GM12878 (cell line): ENCODE data around the gene FREM2. TPM values are rescaled to one million over a fixed set of nuclear protein-coding genes. Genes with fewer than 3 reads are reported as not detected.
A peak's percentile ranks its signal among the peaks of the same experiment; 100 is the strongest.

Experiments
- ATAC-seq: fragments of 200-7000 bp; cut with Tn5 transposase; 3 replicates; pipeline ENCODE4 v1.9.1; 2020; ENCODE audit warnings: mild to moderate bottlenecking, moderate library complexity
- BruUV-seq: library from RNA; stranded (reverse); fragments of 400-500 nt; replicated peaks from 2 replicates; lab custom pipeline; 2021; lab: Mats Ljungman, UMichigan
- CTCF ChIA-PET: fragments of 300-600 bp; sonication (Branson Sonifier 250); formaldehyde crosslinking; extraction: SDS; loops from one replicate; lab custom pipeline; 2021; ENCODE audit warnings: inconsistent platforms; lab: Yijun Ruan, JAX
- POLR2A ChIA-PET: fragments of 350-600 bp; formaldehyde crosslinking; extraction: SDS; loops from one replicate; lab custom pipeline; 2021; ENCODE audit warnings: inconsistent platforms; lab: Charles Lee
- RAD21 ChIA-PET: fragments of 300-600 bp; sonication (Branson Sonifier 250); formaldehyde crosslinking; loops from one replicate; lab custom pipeline; 2023; ENCODE audit warnings: antibody characterized with exemption; ENCODE audit not compliant: unreplicated experiment; lab: Charles Lee
- SMC1A ChIA-PET: fragments of 300-600 bp; sonication (Branson Sonifier 250); formaldehyde crosslinking; loops from one replicate; lab custom pipeline; 2023; ENCODE audit not compliant: unreplicated experiment, uncharacterized antibody; lab: Charles Lee
- DNase-seq: peaks from one replicate; pipeline ENCODE4 v3.0.0-alpha.2; 2011; ENCODE audit warnings: low read depth, low spot score
- FAIRE-seq: peaks from 3 replicates; lab custom pipeline; 2011; peaks lifted over from hg19 to GRCh38; lab: Jason Lieb, UNC
- H2AFZ ChIP-seq: 2 replicates; pipeline ENCODE4 v1.6.0; 2011; ENCODE audit warnings: low read depth, low read length, control low read depth; ENCODE audit not compliant: control insufficient read depth
- H3K27ac ChIP-seq: 2 replicates; pipeline ENCODE4 v1.5.1; 2011; ENCODE audit warnings: control low read depth; ENCODE audit not compliant: control insufficient read depth, insufficient read depth
- H3K27me3 ChIP-seq, 2 experiments: replicated peaks in 1 of 2; 2 replicates each; pipeline versions ENCODE4 v1.6.0 to v1.6.1; 2011; ENCODE audit warnings: low read length in 1 of 2; ENCODE audit not compliant: control insufficient read depth in 2 of 2, insufficient read depth in 2 of 2
- H3K36me3 ChIP-seq, 2 experiments: 2 replicates each; pipeline ENCODE4 v1.5.1; 2011; ENCODE audit warnings: low read length in 1 of 2; ENCODE audit not compliant: control insufficient read depth in 2 of 2, insufficient read depth in 2 of 2
- H3K4me1 ChIP-seq: 2 replicates; pipeline ENCODE4 v1.6.1; 2011; ENCODE audit warnings: mild to moderate bottlenecking, low read length, moderate library complexity, mixed read lengths; ENCODE audit not compliant: control insufficient read depth, insufficient read depth
- H3K4me2 ChIP-seq: 2 replicates; pipeline ENCODE4 v1.6.0; 2011; ENCODE audit warnings: control low read depth; ENCODE audit not compliant: control insufficient read depth, insufficient read depth
- H3K4me3 ChIP-seq: fragments of 200-600 bp; sonication (generic); 2 replicates; pipeline ENCODE4 v1.5.1; 2016
- H3K79me2 ChIP-seq: 2 replicates; pipeline ENCODE4 v1.6.0; 2011; ENCODE audit warnings: low read length; ENCODE audit not compliant: control insufficient read depth, insufficient read depth
- H3K9ac ChIP-seq: 2 replicates; pipeline ENCODE4 v1.8.0; 2011; ENCODE audit warnings: low read length, control low read depth, mixed read lengths; ENCODE audit not compliant: control insufficient read depth, insufficient read depth
- H3K9me3 ChIP-seq: replicated peaks from 3 replicates; pipeline ENCODE4 v1.5.1; 2011; ENCODE audit warnings: mild to moderate bottlenecking, low read length; ENCODE audit not compliant: control insufficient read depth, insufficient read depth
- H4K20me1 ChIP-seq: 2 replicates; pipeline ENCODE4 v1.6.0; 2011; ENCODE audit not compliant: control insufficient read depth, insufficient read depth
- BRCA1 ChIP-seq: IDR thresholded peaks from 2 replicates; pipeline ENCODE4 v1.6.1; 2011; ENCODE audit warnings: low read depth, low read length, improper control_type of control experiment
- CHD1 ChIP-seq: IDR thresholded peaks from 2 replicates; pipeline ENCODE4 v1.6.1; 2012; ENCODE audit warnings: low read depth, low read length, improper control_type of control experiment
- CREB1 ChIP-seq: IDR thresholded peaks from 2 replicates; pipeline ENCODE4 v1.6.1; 2012; ENCODE audit warnings: low read depth, mild to moderate bottlenecking, inconsistent platforms
- CREM ChIP-seq: IDR thresholded peaks from 2 replicates; pipeline ENCODE4 v1.6.1; 2014; ENCODE audit warnings: antibody characterized with exemption, low read depth
- EGR1 ChIP-seq, 2 experiments: IDR thresholded peaks; 1 replicate in 1 of 2; 2 replicates in 1 of 2; pipeline ENCODE4 v1.6.1; 2011 to 2012; ENCODE audit warnings: low read depth in 2 of 2, low read length in 2 of 2, borderline replicate concordance in 1 of 2, mild to moderate bottlenecking in 1 of 2, moderate library complexity in 1 of 2
- JUNB ChIP-seq: IDR thresholded peaks from 2 replicates; pipeline ENCODE4 v1.6.1; 2016; ENCODE audit warnings: antibody characterized with exemption, mild to moderate bottlenecking
- JUND ChIP-seq: IDR thresholded peaks from 2 replicates; pipeline ENCODE4 v1.6.1; 2012; ENCODE audit warnings: low read depth, mild to moderate bottlenecking, low read length, improper control_type of control experiment, moderate library complexity
- MEF2A ChIP-seq: IDR thresholded peaks from 2 replicates; pipeline ENCODE4 v1.6.1; 2011; ENCODE audit warnings: low read depth, mild to moderate bottlenecking, low read length, moderate library complexity; ENCODE audit not compliant: insufficient read depth
- MTA2 ChIP-seq: fragments of 450-650 bp; IDR thresholded peaks from 2 replicates; pipeline ENCODE4 v1.6.1; 2016; ENCODE audit warnings: low read depth, mild to moderate bottlenecking, moderate library complexity
- NFIC ChIP-seq: IDR thresholded peaks from 2 replicates; pipeline ENCODE4 v1.6.1; 2012; ENCODE audit warnings: low read depth, mild to moderate bottlenecking, inconsistent platforms, low read length, moderate library complexity
- RELA ChIP-seq: fragments of 450-650 bp; IDR thresholded peaks from 2 replicates; pipeline ENCODE4 v1.8.0; 2014; ENCODE audit warnings: borderline replicate concordance; ENCODE audit not compliant: partially characterized antibody
- RUNX3 ChIP-seq: IDR thresholded peaks from 2 replicates; pipeline ENCODE4 v1.6.1; 2012; ENCODE audit warnings: low read length, inconsistent platforms
- SIN3A ChIP-seq: IDR thresholded peaks from 2 replicates; pipeline ENCODE4 v1.6.1; 2012; ENCODE audit warnings: low read depth, low read length, improper control_type of control experiment
- SIX5 ChIP-seq: IDR thresholded peaks from 2 replicates; pipeline ENCODE4 v1.6.1; 2011; ENCODE audit warnings: mild to moderate bottlenecking, low read depth, low read length, moderate library complexity; ENCODE audit not compliant: severe bottlenecking
- SRF ChIP-seq, 2 experiments: IDR thresholded peaks; 2 replicates each; pipeline ENCODE4 v1.6.1; 2011; ENCODE audit warnings: low read depth in 2 of 2, low read length in 2 of 2, mild to moderate bottlenecking in 1 of 2, moderate library complexity in 1 of 2
- WGBS: methylation state at CpG from one replicate; pipeline ENCODE4 v1.1.6; 2016; ENCODE audit warnings: low lambda C conversion rate; ENCODE audit not compliant: insufficient replicate concordance, insufficient coverage; ENCODE audit errors: missing lambda C conversion rate; 5-methylcytosine and 5-hydroxymethylcytosine counted together
- in situ Hi-C: fragments of 300-500 bp; cut with MboI; formaldehyde crosslinking; loops from 9 replicates; pipeline ENCODE4 v1.14.3; 2018; ENCODE audit warnings: mixed read lengths
- intact Hi-C: fragments of 100-400 bp; cut with micrococcal nuclease; formaldehyde crosslinking; loops from one replicate; pipeline ENCODE4 v1.14.2; 2022; ENCODE audit not compliant: unreplicated experiment
- polyA plus RNA-seq, 11 experiments: library from polyadenylated mRNA; depleted of rRNA in 4 of 11; unstranded in 6 of 11; stranded (reverse) in 5 of 11; fragments of >200 nt; fragmentation: Nextera tagmentation in 4 of 11; fragmentation: Illumina TruSeq in 1 of 11; extraction: Ambion mirVana in 4 of 11; extraction: Trizol in 1 of 11; gene quantifications; 1 replicate in 1 of 11; 2 replicates in 10 of 11; pipeline versions ENCODE4 v1.2.1 to v1.2.3, GENCODE V29; 2011 to 2016; ENCODE audit warnings: inconsistent platforms in 2 of 11, missing spikeins in 2 of 11, low read depth in 1 of 11
- total RNA-seq, 4 experiments: library from RNA; depleted of rRNA in 3 of 4; stranded (reverse); fragments of >200 nt in 3 of 4; fragmentation: Illumina TruSeq in 1 of 4; extraction: Trizol in 1 of 4; gene quantifications; 2 replicates each; pipeline versions ENCODE4 v1.2.1 to v1.2.3, GENCODE V29; 2013 to 2021
- TF ChIP-seq, protein P1 (sequence below): fragments of 450-650 bp; IDR thresholded peaks from 2 replicates; pipeline ENCODE4 v1.6.1; 2017; ENCODE audit warnings: antibody characterized with exemption, mild to moderate bottlenecking, moderate library complexity
- TF ChIP-seq, protein P2 (sequence below): fragments of 450-650 bp; IDR thresholded peaks from 2 replicates; pipeline ENCODE4 v1.6.1; 2017; ENCODE audit warnings: borderline replicate concordance
- TF ChIP-seq, protein P3 (sequence below): IDR thresholded peaks from 2 replicates; pipeline ENCODE4 v1.6.1; 2012; ENCODE audit warnings: low read length, inconsistent platforms

Gene FREM2
- total and polyA plus RNA-seq, 10 of the 15 experiments (the other 5 are each of a cell fraction or from before 2014, with no cell fraction given) = 0.02 to 0.12 (median 0.05) TPM; not detected in 2

DNA sequence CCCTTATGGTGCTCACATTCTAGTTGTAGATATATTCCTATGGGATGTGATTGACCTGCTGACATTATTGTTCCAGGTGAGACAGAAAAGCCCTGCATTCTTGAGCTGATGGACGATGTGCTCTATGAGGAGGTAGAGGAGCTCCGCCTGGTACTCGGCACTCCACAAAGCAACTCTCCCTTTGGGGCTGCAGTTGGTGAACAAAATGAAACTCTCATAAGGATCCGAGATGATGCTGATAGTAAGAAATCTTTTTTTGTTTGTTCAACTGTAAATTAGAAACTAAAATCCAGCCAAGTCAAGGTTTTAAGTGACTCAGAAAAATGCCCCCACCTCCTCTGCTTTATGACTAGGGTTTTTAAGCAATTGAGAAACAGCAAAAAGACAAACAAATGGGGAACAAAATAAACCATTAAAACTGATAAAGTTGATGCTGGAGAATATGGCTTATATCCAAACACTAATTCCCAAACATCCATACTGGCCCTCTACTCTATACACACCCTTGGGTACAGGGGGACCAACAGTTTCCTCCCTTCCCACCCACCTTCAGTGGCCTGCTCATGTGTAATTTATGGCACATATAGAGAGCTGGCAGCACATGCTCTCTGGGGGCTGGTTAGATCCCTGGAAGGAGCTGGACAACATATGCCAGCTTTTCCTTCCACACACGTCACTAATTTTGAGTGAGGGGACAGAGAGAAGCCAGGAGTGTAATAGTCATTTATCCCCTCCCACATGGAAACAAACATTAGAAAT, 164.2 kb downstream of the FREM2 start (continued):
- TF ChIP-seq EGR1 (IDR thresholded peaks at IDR 0.05; ENCODE audit: borderline replicate concordance in 1 of 2, low read depth in 2 of 2, low read length in 2 of 2) = no peak
- TF ChIP-seq RUNX3 = peak; percentile 31; the same call in 1 of the 2 replicates
- no peak for TF ChIP-seq SIX5
- peak; percentile 77 for TF ChIP-seq NFIC
- no peak for TF ChIP-seq BRCA1
- TF ChIP-seq CREM = peak; percentile 30; the same call in 1 of the 2 replicates
- TF ChIP-seq SIN3A = no peak
- peak in 1 of 2 experiments; percentile 64; a peak in 1 of 4 replicates for TF ChIP-seq SRF (IDR thresholded peaks at IDR 0.05; ENCODE audit: low read depth in 2 of 2, low read length in 2 of 2)
- peak; percentile 82 for TF ChIP-seq JUNB

DNA sequence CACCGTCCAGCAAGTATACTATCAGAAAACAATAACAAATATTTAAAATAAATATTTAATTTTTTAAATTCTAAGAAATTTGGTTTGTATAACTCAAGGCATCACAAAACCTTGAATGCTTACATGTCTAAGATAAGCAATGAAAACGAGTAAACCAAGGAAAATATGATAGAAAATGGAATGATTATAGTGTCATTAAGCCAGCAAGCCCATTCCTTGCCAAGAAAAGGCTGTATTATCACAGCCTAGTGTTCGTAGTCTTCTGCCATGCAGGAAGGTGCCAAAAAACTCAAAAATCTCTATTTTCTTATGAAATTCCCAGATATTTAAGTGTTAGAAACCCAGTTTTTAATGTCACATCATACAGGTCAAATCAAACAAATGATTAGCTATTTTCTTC, 167.3 kb downstream of the FREM2 start:
- Histone ChIP-seq H3K27ac (no peak overlapping the region), H3K27me3 (no peaks in the 10 kb centered on the region), H3K4me3 (no peak overlapping the region), H3K9me3 (no peaks in the 10 kb centered on the region), H3K4me2 (no peak overlapping the region), H3K9ac (no peak overlapping the region), H2AFZ (no peak overlapping the region), H3K79me2 (no peaks in the 10 kb centered on the region), H3K36me3 (no peaks in the 10 kb centered on the region), H4K20me1 (no peaks in the 10 kb centered on the region), H3K4me1 (no peaks in the 10 kb centered on the region)
- DNase-seq = no peak
- intact Hi-C loops (no loop called here), in situ Hi-C loops (loop anchor here (5.0 kb wide), 1 partner anchor 52 kb away; no protein-coding TSS in a partner anchor)
- no peak for FAIRE-seq
- SMC1A ChIA-PET = interaction anchor here (1.1 to 1.7 kb wide), 4 partner anchors 14 to 29 kb away, joined by 4 to 7 read pairs (median 5); no protein-coding TSS in a partner anchor
- POLR2A ChIA-PET = no interaction called here
- no TSS peak for BruUV-seq
- CTCF ChIA-PET = interaction anchor here (0.7 to 1.6 kb wide), 2 partner anchors 13 to 325 kb away, joined by 3 to 4 read pairs; no protein-coding TSS in a partner anchor
- ATAC-seq = no peak
- RAD21 ChIA-PET = interaction anchor here (1.4 kb wide), 1 partner anchor 29 kb away, joined by 4 read pairs; no protein-coding TSS in a partner anchor
- WGBS = 13% methylated on average over 3 of the region's 3 CpGs
- TF ChIP-seq, protein P1, sequence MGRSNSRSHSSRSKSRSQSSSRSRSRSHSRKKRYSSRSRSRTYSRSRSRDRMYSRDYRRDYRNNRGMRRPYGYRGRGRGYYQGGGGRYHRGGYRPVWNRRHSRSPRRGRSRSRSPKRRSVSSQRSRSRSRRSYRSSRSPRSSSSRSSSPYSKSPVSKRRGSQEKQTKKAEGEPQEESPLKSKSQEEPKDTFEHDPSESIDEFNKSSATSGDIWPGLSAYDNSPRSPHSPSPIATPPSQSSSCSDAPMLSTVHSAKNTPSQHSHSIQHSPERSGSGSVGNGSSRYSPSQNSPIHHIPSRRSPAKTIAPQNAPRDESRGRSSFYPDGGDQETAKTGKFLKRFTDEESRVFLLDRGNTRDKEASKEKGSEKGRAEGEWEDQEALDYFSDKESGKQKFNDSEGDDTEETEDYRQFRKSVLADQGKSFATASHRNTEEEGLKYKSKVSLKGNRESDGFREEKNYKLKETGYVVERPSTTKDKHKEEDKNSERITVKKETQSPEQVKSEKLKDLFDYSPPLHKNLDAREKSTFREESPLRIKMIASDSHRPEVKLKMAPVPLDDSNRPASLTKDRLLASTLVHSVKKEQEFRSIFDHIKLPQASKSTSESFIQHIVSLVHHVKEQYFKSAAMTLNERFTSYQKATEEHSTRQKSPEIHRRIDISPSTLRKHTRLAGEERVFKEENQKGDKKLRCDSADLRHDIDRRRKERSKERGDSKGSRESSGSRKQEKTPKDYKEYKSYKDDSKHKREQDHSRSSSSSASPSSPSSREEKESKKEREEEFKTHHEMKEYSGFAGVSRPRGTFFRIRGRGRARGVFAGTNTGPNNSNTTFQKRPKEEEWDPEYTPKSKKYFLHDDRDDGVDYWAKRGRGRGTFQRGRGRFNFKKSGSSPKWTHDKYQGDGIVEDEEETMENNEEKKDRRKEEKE = no peak
- no peak for TF ChIP-seq MEF2A
- no peak for TF ChIP-seq RELA
- TF ChIP-seq, protein P2, sequence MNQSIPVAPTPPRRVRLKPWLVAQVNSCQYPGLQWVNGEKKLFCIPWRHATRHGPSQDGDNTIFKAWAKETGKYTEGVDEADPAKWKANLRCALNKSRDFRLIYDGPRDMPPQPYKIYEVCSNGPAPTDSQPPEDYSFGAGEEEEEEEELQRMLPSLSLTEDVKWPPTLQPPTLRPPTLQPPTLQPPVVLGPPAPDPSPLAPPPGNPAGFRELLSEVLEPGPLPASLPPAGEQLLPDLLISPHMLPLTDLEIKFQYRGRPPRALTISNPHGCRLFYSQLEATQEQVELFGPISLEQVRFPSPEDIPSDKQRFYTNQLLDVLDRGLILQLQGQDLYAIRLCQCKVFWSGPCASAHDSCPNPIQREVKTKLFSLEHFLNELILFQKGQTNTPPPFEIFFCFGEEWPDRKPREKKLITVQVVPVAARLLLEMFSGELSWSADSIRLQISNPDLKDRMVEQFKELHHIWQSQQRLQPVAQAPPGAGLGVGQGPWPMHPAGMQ = no peak
- TF ChIP-seq CREB1 = no peak
- TF ChIP-seq CHD1 = no peak
- TF ChIP-seq, protein P3, sequence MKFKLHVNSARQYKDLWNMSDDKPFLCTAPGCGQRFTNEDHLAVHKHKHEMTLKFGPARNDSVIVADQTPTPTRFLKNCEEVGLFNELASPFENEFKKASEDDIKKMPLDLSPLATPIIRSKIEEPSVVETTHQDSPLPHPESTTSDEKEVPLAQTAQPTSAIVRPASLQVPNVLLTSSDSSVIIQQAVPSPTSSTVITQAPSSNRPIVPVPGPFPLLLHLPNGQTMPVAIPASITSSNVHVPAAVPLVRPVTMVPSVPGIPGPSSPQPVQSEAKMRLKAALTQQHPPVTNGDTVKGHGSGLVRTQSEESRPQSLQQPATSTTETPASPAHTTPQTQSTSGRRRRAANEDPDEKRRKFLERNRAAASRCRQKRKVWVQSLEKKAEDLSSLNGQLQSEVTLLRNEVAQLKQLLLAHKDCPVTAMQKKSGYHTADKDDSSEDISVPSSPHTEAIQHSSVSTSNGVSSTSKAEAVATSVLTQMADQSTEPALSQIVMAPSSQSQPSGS = no peak
- TF ChIP-seq MTA2 = no peak
- TF ChIP-seq JUND = no peak
